Fibroblast of lung (primary cell): ENCODE measurements around the gene PODN. TPM values are rescaled to one million over a fixed set of nuclear protein-coding genes. Genes with fewer than 3 reads are reported as not detected.

Experiments
- DNase-seq, 2 donors: peaks; one replicate each; pipeline versions ENCODE4 v3.0.0 to v3.0.0-alpha.2; 2010; ENCODE audit warnings: low read depth in 2 of 2
- H2AFZ ChIP-seq: 2 replicates; pipeline ENCODE4 v1.5.1; 2012; ENCODE audit warnings: low read length, control low read depth, inconsistent platforms
- H3K27ac ChIP-seq: 2 replicates; pipeline ENCODE4 v1.5.1; 2011; ENCODE audit warnings: low read length, control low read depth; ENCODE audit not compliant: insufficient read depth
- H3K27me3 ChIP-seq: 2 replicates; pipeline ENCODE4 v1.5.1; 2011; ENCODE audit warnings: mild to moderate bottlenecking, low read length; ENCODE audit not compliant: control insufficient read depth, insufficient read depth
- H3K36me3 ChIP-seq: 2 replicates; pipeline ENCODE4 v1.5.1; 2011; ENCODE audit warnings: low read length; ENCODE audit not compliant: control insufficient read depth, insufficient read depth
- H3K4me1 ChIP-seq: 2 replicates; pipeline ENCODE4 v1.5.1; 2011; ENCODE audit warnings: low read length; ENCODE audit not compliant: control insufficient read depth, insufficient read depth; ENCODE audit errors: extremely low read depth
- H3K4me2 ChIP-seq: 2 replicates; pipeline ENCODE4 v1.5.1; 2011; ENCODE audit warnings: low read length, control low read depth; ENCODE audit not compliant: insufficient read depth; ENCODE audit errors: extremely low read depth
- H3K4me3 ChIP-seq, 4 experiments: fragments of 200-600 bp in 1 of 4; sonication (generic) in 1 of 4; replicated peaks in 1 of 4; 2 replicates each; pipeline ENCODE4 v1.5.1; 2011 to 2016; ENCODE audit warnings: low read length in 4 of 4, low read depth in 3 of 4, mild to moderate bottlenecking in 3 of 4, control low read depth in 2 of 4, inconsistent platforms in 1 of 4, mixed read lengths in 1 of 4; ENCODE audit not compliant: insufficient read depth in 1 of 4; ENCODE audit errors: control extremely low read depth in 1 of 4
- H3K79me2 ChIP-seq: 2 replicates; pipeline ENCODE4 v1.5.1; 2012; ENCODE audit warnings: mild to moderate bottlenecking, low read length, inconsistent platforms; ENCODE audit not compliant: control insufficient read depth, insufficient read depth
- H3K9ac ChIP-seq: 2 replicates; pipeline ENCODE4 v1.5.1; 2011; ENCODE audit warnings: mild to moderate bottlenecking, low read length, control low read depth; ENCODE audit not compliant: insufficient read depth
- H3K9me3 ChIP-seq: 2 replicates; pipeline ENCODE4 v1.5.1; 2012; ENCODE audit warnings: low read depth, low read length; ENCODE audit not compliant: control insufficient read depth, insufficient read depth
- H4K20me1 ChIP-seq: 2 replicates; pipeline ENCODE4 v1.5.1; 2011; ENCODE audit warnings: low read length; ENCODE audit not compliant: control insufficient read depth, insufficient read depth; ENCODE audit errors: extremely low read depth
- EZH2 ChIP-seq: IDR thresholded peaks from 2 replicates; pipeline ENCODE4 v1.5.1; 2012; ENCODE audit warnings: low read length, control low read depth, mild to moderate bottlenecking; ENCODE audit errors: missing control alignments
- polyA plus RNA-seq, 2 donors: library from polyadenylated mRNA; depleted of rRNA in 1 of 2; stranded (reverse) in 1 of 2; unstranded in 1 of 2; fragments of >200 nt; gene quantifications; 2 replicates each; pipeline ENCODE4 v1.2.1, GENCODE V29; 2011 to 2012; ENCODE audit warnings: missing spikeins in 1 of 2
- total RNA-seq: library from RNA; depleted of rRNA; stranded (reverse); fragments of >200 nt; gene quantifications from 2 replicates; pipeline ENCODE4 v1.2.1, GENCODE V29; 2014
- TF ChIP-seq, protein P1 (sequence below), 2 donors: IDR thresholded peaks in 1 of 2; conservative IDR thresholded peaks in 1 of 2; 1 replicate in 1 of 2; 2 replicates in 1 of 2; pipeline ENCODE4 v1.5.1; 2011 to 2012; ENCODE audit warnings: low read length in 2 of 2, control low read depth in 1 of 2, inconsistent platforms in 1 of 2, low read depth in 1 of 2, mild to moderate bottlenecking in 1 of 2

Gene PODN
- total and polyA plus RNA-seq, 2 donors (not counting 1 experiment from before 2014, with no cell fraction given), result 31.6 to 49.7 TPM

DNA sequence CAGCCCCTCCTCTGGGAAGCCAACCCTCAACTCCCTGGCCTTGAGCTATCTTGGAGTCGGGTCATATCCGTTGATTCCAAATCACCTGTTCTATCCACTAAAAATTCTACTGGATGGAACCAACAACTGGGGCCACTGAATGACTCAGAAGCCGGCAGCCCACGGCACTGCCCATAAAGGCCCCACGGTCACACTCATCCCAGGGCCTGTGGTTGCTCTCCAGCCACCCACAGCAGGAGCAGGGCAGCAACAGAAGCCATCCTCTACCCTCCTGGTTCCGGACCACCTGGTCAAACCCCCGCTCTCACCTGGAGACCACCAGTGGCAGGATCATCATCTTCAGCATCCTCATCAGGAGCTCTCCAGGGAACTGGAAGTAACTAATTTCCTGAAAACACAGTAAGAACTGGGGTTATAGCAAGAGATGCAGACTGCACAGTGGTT is 72.1 kb downstream of the PODN start:
- H3K79me2 ChIP-seq, result no peaks in the 10 kb centered on the region
- H4K20me1 ChIP-seq, result no peaks in the 10 kb centered on the region
- no peak for TF ChIP-seq EZH2
- TF ChIP-seq, protein P1, sequence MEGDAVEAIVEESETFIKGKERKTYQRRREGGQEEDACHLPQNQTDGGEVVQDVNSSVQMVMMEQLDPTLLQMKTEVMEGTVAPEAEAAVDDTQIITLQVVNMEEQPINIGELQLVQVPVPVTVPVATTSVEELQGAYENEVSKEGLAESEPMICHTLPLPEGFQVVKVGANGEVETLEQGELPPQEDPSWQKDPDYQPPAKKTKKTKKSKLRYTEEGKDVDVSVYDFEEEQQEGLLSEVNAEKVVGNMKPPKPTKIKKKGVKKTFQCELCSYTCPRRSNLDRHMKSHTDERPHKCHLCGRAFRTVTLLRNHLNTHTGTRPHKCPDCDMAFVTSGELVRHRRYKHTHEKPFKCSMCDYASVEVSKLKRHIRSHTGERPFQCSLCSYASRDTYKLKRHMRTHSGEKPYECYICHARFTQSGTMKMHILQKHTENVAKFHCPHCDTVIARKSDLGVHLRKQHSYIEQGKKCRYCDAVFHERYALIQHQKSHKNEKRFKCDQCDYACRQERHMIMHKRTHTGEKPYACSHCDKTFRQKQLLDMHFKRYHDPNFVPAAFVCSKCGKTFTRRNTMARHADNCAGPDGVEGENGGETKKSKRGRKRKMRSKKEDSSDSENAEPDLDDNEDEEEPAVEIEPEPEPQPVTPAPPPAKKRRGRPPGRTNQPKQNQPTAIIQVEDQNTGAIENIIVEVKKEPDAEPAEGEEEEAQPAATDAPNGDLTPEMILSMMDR (conservative IDR thresholded peaks at IDR 0.05 in 1 of 2, IDR thresholded peaks at IDR 0.05 in 1 of 2; ENCODE audit: low read depth in 1 of 2, low read length in 2 of 2), result no peak
- H3K9me3 ChIP-seq, result no peaks in the 10 kb centered on the region
- peaks cover 10% of the 10 kb centered on the region for H3K4me1 ChIP-seq
- H3K27me3 ChIP-seq, result no peaks in the 10 kb centered on the region
- peak overlapping the region; percentile 98 for H3K27ac ChIP-seq
- no peak overlapping the region for H3K4me2 ChIP-seq
- H2AFZ ChIP-seq, result no peak overlapping the region
- no peaks in the 10 kb centered on the region for H3K36me3 ChIP-seq
- H3K4me3 ChIP-seq, result no peak overlapping the region
- no peak for DNase-seq
- no peak overlapping the region for H3K9ac ChIP-seq

Other genes starting within 250 kb of the PODN start
- gene ZYG11A, start 219.5 kb upstream of the PODN start, total RNA-seq, result 0.50 and 0.77 TPM in 2 replicates
- gene ZYG11A, start 219.5 kb upstream of the PODN start, polyA plus RNA-seq, result 0.28 and 0.73 TPM in 2 replicates
- gene ECHDC2, start 140.5 kb upstream of the PODN start, total RNA-seq, result 46.0 and 71.7 TPM in 2 replicates
- 23.3 and 30.5 TPM in 2 replicates for gene ECHDC2, start 140.5 kb upstream of the PODN start, polyA plus RNA-seq
- 189 and 222 TPM in 2 replicates for gene SCP2, start 134.9 kb upstream of the PODN start, total RNA-seq
- gene SCP2, start 134.9 kb upstream of the PODN start, polyA plus RNA-seq, result 225 and 305 TPM in 2 replicates
- gene SLC1A7, start 80.4 kb downstream of the PODN start, total RNA-seq, result 0.26 and 0.33 TPM in 2 replicates
- gene SLC1A7, start 80.4 kb downstream of the PODN start, polyA plus RNA-seq, result 0.09 and 0.15 TPM in 2 replicates
- gene CPT2, start 134.6 kb downstream of the PODN start, total RNA-seq, result 13.4 and 18.3 TPM in 2 replicates
- gene CPT2, start 134.6 kb downstream of the PODN start, polyA plus RNA-seq, result 17.2 and 17.3 TPM in 2 replicates
- gene CZIB, start 158.4 kb downstream of the PODN start, total RNA-seq, result 56.5 and 60.6 TPM in 2 replicates
- gene CZIB, start 158.4 kb downstream of the PODN start, polyA plus RNA-seq, result 73.1 and 99.4 TPM in 2 replicates
- 33.0 and 35.2 TPM in 2 replicates for gene MAGOH, start 176.3 kb downstream of the PODN start, total RNA-seq
- gene MAGOH, start 176.3 kb downstream of the PODN start, polyA plus RNA-seq, result 34.5 and 45.5 TPM in 2 replicates